CD14-positive monocyte (primary cell): Measurements from ENCODE around the gene TNNI2. TPM values are rescaled to one million over a fixed set of nuclear protein-coding genes. Genes with fewer than 3 reads are reported as not detected.

Experiments
- DNase-seq, 3 donors: peaks; one replicate each; pipeline ENCODE4 v3.0.0-alpha.2; 2011 to 2022
- H2AFZ ChIP-seq: 2 replicates; pipeline ENCODE4 v1.6.0; 2012; ENCODE audit warnings: mild to moderate bottlenecking, low read depth, low read length, inconsistent platforms; ENCODE audit not compliant: insufficient read depth, poor library complexity, severe bottlenecking
- H3K27ac ChIP-seq, 2 donors: 1 replicate in 1 of 2; 2 replicates in 1 of 2; pipeline ENCODE4 v1.5.1; 2012 to 2013; ENCODE audit warnings: low read length in 2 of 2, control low read depth in 1 of 2, inconsistent platforms in 1 of 2, low read depth in 1 of 2, mild to moderate bottlenecking in 1 of 2
- H3K27me3 ChIP-seq, 2 donors: one replicate each; pipeline versions ENCODE4 v1.6.0 to v1.6.1; 2011 to 2013; ENCODE audit warnings: low read length in 2 of 2; ENCODE audit not compliant: control insufficient read depth in 2 of 2, insufficient read depth in 2 of 2
- H3K36me3 ChIP-seq, 2 donors: replicated peaks in 1 of 2; 1 replicate in 1 of 2; 2 replicates in 1 of 2; pipeline versions ENCODE4 v1.5.1 to v1.6.1; 2012 to 2013; ENCODE audit warnings: low read length in 2 of 2, control low read depth in 1 of 2, inconsistent platforms in 1 of 2, mild to moderate bottlenecking in 1 of 2; ENCODE audit not compliant: insufficient read depth in 2 of 2, control insufficient read depth in 1 of 2
- H3K4me1 ChIP-seq, 2 donors: 1 replicate in 1 of 2; 2 replicates in 1 of 2; pipeline versions ENCODE4 v1.5.1 to v1.6.1; 2012 to 2013; ENCODE audit warnings: low read length in 2 of 2, control low read depth in 1 of 2, inconsistent platforms in 1 of 2, mild to moderate bottlenecking in 1 of 2, moderate library complexity in 1 of 2; ENCODE audit not compliant: insufficient read depth in 2 of 2, control insufficient read depth in 1 of 2
- H3K4me2 ChIP-seq: replicated peaks from 2 replicates; pipeline ENCODE3; 2012; ENCODE audit warnings: low read length, moderate library complexity, mild to moderate bottlenecking; ENCODE audit not compliant: poor library complexity, severe bottlenecking; ENCODE audit errors: extremely low read depth
- H3K4me3 ChIP-seq, 3 experiments: fragments of 200-600 bp in 1 of 3; sonication (generic) in 1 of 3; replicated peaks in 1 of 3; 1 replicate in 2 of 3; 2 replicates in 1 of 3; pipeline ENCODE4 v1.5.1; 2011 to 2013; ENCODE audit warnings: low read length in 3 of 3, mild to moderate bottlenecking in 3 of 3, control low read depth in 2 of 3, low read depth in 2 of 3, inconsistent platforms in 1 of 3, moderate library complexity in 1 of 3
- H3K79me2 ChIP-seq: 2 replicates; pipeline ENCODE4 v1.6.0; 2012; ENCODE audit warnings: mild to moderate bottlenecking, control low read depth, inconsistent platforms, low read length, moderate library complexity; ENCODE audit not compliant: insufficient read depth
- H3K9ac ChIP-seq: 2 replicates; pipeline ENCODE4 v1.6.0; 2017; ENCODE audit warnings: low read length, mild to moderate bottlenecking; ENCODE audit not compliant: insufficient read depth, poor library complexity, severe bottlenecking
- H3K9me3 ChIP-seq, 2 donors: replicated peaks in 1 of 2; 1 replicate in 1 of 2; 2 replicates in 1 of 2; pipeline versions ENCODE4 v1.5.1 to v1.6.1; 2012 to 2013; ENCODE audit warnings: low read length in 2 of 2, control low read depth in 1 of 2; ENCODE audit not compliant: control insufficient read depth in 1 of 2, insufficient read depth in 1 of 2
- H4K20me1 ChIP-seq: 2 replicates; pipeline ENCODE4 v1.6.0; 2012; ENCODE audit warnings: mild to moderate bottlenecking, low read length, control low read depth, moderate library complexity; ENCODE audit not compliant: insufficient read depth
- H3K27ac Mint-ChIP-seq, 7 donors: one replicate each; pipeline ENCODE4 v1.8.0; 2020; ENCODE audit warnings: mild to moderate bottlenecking in 7 of 7, mixed read lengths in 7 of 7, moderate library complexity in 6 of 7, inconsistent platforms in 2 of 7
- H3K27me3 Mint-ChIP-seq, 3 donors: one replicate each; pipeline ENCODE4 v1.8.0; 2021 to 2022; ENCODE audit warnings: low read depth in 3 of 3, mild to moderate bottlenecking in 3 of 3, mixed read lengths in 3 of 3, moderate library complexity in 3 of 3, inconsistent platforms in 1 of 3
- H3K36me3 Mint-ChIP-seq, 2 donors: one replicate each; pipeline ENCODE4 v1.8.0; 2020; ENCODE audit warnings: mixed read lengths in 2 of 2, inconsistent platforms in 1 of 2, mild to moderate bottlenecking in 1 of 2
- H3K4me1 Mint-ChIP-seq: one replicate; pipeline ENCODE4 v1.8.0; 2020; ENCODE audit warnings: mild to moderate bottlenecking, mixed read lengths
- H3K4me3 Mint-ChIP-seq, 2 donors: one replicate each; pipeline ENCODE4 v1.8.0; 2020; ENCODE audit warnings: mild to moderate bottlenecking in 2 of 2, mixed read lengths in 2 of 2, moderate library complexity in 1 of 2
- H3K9me3 Mint-ChIP-seq, 7 donors: one replicate each; pipeline ENCODE4 v1.8.0; 2020 to 2022; ENCODE audit warnings: mixed read lengths in 7 of 7, mild to moderate bottlenecking in 6 of 7, moderate library complexity in 6 of 7, inconsistent platforms in 2 of 7
- CTCF ChIP-seq: fragments of 200-600 bp; IDR thresholded peaks from one replicate; pipeline ENCODE4 v1.8.0; 2022; ENCODE audit warnings: antibody characterized with exemption, mild to moderate bottlenecking
- WGBS: methylation state at CpG from one replicate; pipeline ENCODE4 v1.1.5; 2013; ENCODE audit warnings: missing lambda C conversion rate; ENCODE audit not compliant: insufficient coverage; 5-methylcytosine and 5-hydroxymethylcytosine counted together
- intact Hi-C, 2 donors: fragments of 100-400 bp; cut with micrococcal nuclease; formaldehyde crosslinking; loops; one replicate each; pipeline versions ENCODE4 v1.15.0 to v1.15.1; 2023
- polyA plus RNA-seq, 3 donors: library from polyadenylated mRNA; depleted of rRNA in 1 of 3; unstranded in 2 of 3; stranded (reverse) in 1 of 3; fragments of 300-500 nt in 2 of 3; fragments of >200 nt in 1 of 3; fragmentation: Illumina TruSeq in 2 of 3; gene quantifications; 1 replicate in 2 of 3; 2 replicates in 1 of 3; pipeline ENCODE4 v1.2.3, GENCODE V29; 2012 to 2021

The TNNI2 gene
- polyA plus RNA-seq, 3 donors: 11.4 to 45.8 (median 11.7) TPM

GRCh38 chr11:1830004-1830321 is 8.8 kb upstream of the TNNI2 start:
- peaks cover 0 to 49% of the 10 kb centered on the region in 2 donors for H3K27me3 ChIP-seq
- H3K9me3 ChIP-seq: no peaks in the 10 kb centered on the region
- no peak overlapping the region for H3K27ac Mint-ChIP-seq
- no peak for DNase-seq
- no peak overlapping the region for H3K9ac ChIP-seq
- H3K4me1 ChIP-seq: peaks cover 11 to 14% of the 10 kb centered on the region in 2 donors
- intact Hi-C loops: loop anchor here (5.0 to 10.0 kb wide), 3 partner anchors 85 to 317 kb away; partner anchors contain the start of gene TNNT3 (in 1 of the 2)
- H3K4me3 Mint-ChIP-seq: no peak overlapping the region
- H3K27me3 Mint-ChIP-seq: peaks cover 43 to 78% (median 51%) of the 10 kb centered on the region in 3 donors
- no peak overlapping the region for H3K4me2 ChIP-seq
- no peak for TF ChIP-seq CTCF
- no peak overlapping the region for H3K27ac ChIP-seq
- peaks cover 8% of the 10 kb centered on the region for H3K4me1 Mint-ChIP-seq
- H3K9me3 Mint-ChIP-seq: peaks cover 0 to 2% (median 0%) of the 10 kb centered on the region in 7 donors
- no peak overlapping the region for H2AFZ ChIP-seq
- 34% methylated on average over 6 of the region's 6 CpGs for WGBS
- H3K36me3 Mint-ChIP-seq: no peaks in the 10 kb centered on the region
- H3K79me2 ChIP-seq: no peaks in the 10 kb centered on the region
- no peaks in the 10 kb centered on the region for H3K36me3 ChIP-seq
- no peaks in the 10 kb centered on the region for H4K20me1 ChIP-seq
- H3K4me3 ChIP-seq: no peak overlapping the region

- Histone ChIP-seq H2AFZ (no peak overlapping the region), H3K4me2 (no peak overlapping the region), H3K36me3 (no peaks in the 10 kb centered on the region), H3K4me3 (no peak overlapping the region), H3K79me2 (no peaks in the 10 kb centered on the region), H3K9me3 (no peaks in the 10 kb centered on the region), H3K27ac (no peak overlapping the region), H3K4me1 (peaks cover 8 to 14% of the 10 kb centered on the region in 2 donors), H3K9ac (no peak overlapping the region), H4K20me1 (no peaks in the 10 kb centered on the region), H3K27me3 (peaks cover 0 to 51% of the 10 kb centered on the region in 2 donors)
- DNase-seq: peak in 1 of 3 donors; percentile 4
- 54% methylated on average over 32 of the region's 33 CpGs for WGBS
- intact Hi-C loops: loop anchor here (5.0 to 10.0 kb wide), 3 partner anchors 84 to 317 kb away; partner anchors contain the start of gene TNNT3 (in 1 of the 2)
- Mint-ChIP-seq H3K27me3 (peaks cover 46 to 81% (median 51%) of the 10 kb centered on the region in 3 donors), H3K9me3 (peaks cover 0 to 2% (median 0%) of the 10 kb centered on the region in 7 donors), H3K4me3 (peak overlapping the region in 1 of 2 donors; percentile 46), H3K36me3 (no peaks in the 10 kb centered on the region), H3K27ac (no peak overlapping the region), H3K4me1 (peaks cover 8% of the 10 kb centered on the region)
- no peak for TF ChIP-seq CTCF
These were observed 8.2 kb upstream of the TNNI2 start for GRCh38 chr11:1830322-1831223.
